Measurements from ENCODE around the gene PRKAA1.

- TF ChIP-seq POLR2A (IDR thresholded peaks at IDR 0.05; ENCODE audit: low read depth, low read length) (no peak), POLR2AphosphoS5 (IDR thresholded peaks at IDR 0.05; ENCODE audit: low read depth, low read length) (no peak), TAF1 (IDR thresholded peaks at IDR 0.05; ENCODE audit: borderline replicate concordance, low read depth, low read length) (no peak)
These were observed 25.3 kb upstream of the PRKAA1 start for GRCh38 chr5:40823459-40823858.

Measured in GM12892 (cell line).